ENCODE measurements around the gene PEX26.
"Not testable (repeated sequence)": the region's sequence is repeated elsewhere in the genome, so short reads cannot be mapped to it uniquely, and the experiment has no call there.

Gene PEX26

GRCh38 chr22:18077639-18078328 lies at the start of gene PEX26:
PEX26 (plus strand) TSS chr22:18077990; CDS start chr22:18078377, 387 bp downstream.
- DNase-seq: peak; percentile 62 to 77

GRCh38 chr22:18028817-18029527 lies 48.8 kb upstream of the PEX26 start:
- no peak for DNase-seq

GRCh38 chr22:18029686-18030267 lies 48.0 kb upstream of the PEX26 start:
- no peak for DNase-seq

- DNase-seq: no peak
Measured at GRCh38 chr22:18031695-18032454, 45.9 kb upstream of the PEX26 start.

DNA sequence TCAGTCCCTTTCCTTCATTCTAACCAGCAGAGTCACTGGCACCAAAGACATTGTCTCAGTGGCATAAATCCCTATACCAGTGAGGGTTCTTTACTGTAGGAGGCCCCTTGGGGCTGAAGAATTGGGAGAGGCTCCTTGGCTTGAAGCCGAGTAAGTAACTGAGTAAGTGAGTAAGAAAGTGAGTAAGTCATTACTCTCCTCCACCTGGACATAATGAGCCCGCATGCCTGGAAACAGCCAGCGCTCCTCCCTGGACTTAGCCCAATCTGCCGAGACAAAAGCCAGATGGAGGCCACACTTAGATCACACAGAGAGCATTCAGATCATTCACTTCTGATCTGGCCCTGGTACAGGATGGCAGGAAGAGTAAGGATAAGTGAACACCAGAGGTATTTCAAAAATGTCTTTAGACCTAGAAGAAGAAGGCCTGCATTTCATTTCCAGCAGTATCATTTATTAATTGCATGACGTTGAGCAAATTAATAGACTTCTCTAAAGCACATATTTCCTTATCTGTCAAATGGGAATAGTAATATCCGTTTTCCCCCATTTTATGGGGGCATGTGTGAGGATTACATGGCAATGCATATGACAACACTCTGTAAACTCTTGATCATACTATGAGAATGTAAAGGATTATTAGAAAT lies 45.2 kb upstream of the PEX26 start:
- DNase-seq: peak; percentile 40 to 42

DNA sequence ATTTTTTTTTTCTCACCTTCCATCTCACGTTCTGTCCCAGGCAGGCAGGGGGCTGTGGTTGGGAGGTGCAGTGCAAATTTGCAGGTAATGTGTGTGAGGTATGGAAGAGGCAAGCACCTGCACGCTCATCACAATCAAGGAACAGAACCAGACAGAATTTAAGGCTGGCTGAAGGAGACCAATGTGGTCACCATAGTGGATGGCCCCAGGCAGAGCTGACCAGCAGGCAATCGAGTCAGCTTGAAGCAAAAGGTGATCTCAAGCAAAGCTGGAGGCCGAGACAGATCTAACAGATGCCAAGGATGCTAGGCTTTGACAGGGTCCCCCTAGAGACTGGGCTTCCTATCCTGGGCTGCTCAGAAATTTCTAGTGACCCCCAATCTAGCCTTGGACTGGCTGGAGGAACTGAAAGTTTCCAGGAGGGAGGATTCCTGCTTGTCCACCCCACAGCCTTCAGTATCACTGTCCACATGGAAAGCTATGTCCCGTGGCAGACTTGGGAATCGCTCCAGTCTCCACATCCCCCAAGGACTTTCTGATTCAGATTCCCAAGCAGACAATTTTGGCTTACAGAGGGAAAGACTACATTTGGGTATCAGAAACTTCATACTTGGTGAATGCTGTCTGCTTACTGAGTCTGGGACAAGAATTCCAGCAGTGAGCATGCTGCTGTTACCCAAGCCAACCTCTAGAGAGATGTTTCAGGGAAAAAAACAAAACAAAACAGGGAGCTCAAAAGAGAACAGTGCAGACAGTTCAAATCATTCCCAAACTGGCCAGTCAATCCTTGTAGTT lies 44.4 kb upstream of the PEX26 start:
- DNase-seq: no peak

GRCh38 chr22:18034076-18034475 lies 43.7 kb upstream of the PEX26 start:
- no peak for DNase-seq

- no peak for DNase-seq
Measured at GRCh38 chr22:18035751-18036150, 42.0 kb upstream of the PEX26 start.

- not testable (repeated sequence) for DNase-seq
Measured at GRCh38 chr22:18040898-18041297, 36.9 kb upstream of the PEX26 start.

GRCh38 chr22:18042685-18043084 lies 35.1 kb upstream of the PEX26 start:
- DNase-seq: no peak

DNA sequence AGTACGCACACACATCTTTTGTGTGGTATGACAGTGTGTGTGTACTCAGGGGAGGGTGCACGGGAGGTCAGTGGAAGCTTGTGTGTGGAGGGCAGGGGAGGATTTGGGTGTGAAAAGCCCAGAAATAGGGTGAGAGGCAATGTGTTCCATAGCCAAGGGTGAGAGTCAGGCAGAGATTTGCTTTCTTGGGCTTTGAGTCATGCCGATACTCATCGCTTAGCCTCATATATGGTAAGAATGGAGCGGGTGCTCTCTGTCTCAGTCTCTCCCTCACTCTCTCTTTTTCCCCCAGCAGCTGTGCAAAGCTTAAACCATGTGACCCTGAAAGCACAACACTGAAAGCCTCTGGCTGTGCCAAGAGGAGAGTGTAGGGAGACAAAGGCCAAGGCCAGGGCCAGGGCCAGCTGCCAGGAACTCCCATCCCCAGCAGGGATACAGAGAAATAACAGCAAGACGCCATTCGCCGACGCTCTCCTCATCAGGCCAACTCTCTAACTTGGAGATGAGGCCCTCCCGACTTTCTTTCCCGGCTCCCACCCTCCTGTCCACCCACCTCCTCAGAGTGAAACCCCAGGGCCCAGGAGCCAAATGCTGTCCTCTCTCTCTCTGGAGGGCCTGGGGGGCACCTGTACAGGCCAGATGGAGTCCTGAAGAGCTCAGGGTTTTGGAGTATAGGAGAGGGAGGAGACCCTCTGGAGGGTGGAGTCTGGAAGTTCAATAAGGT lies 33.1 kb upstream of the PEX26 start:
- DNase-seq: no peak

- no peak for DNase-seq
Measured at GRCh38 chr22:18045794-18046193, 32.0 kb upstream of the PEX26 start.

DNA sequence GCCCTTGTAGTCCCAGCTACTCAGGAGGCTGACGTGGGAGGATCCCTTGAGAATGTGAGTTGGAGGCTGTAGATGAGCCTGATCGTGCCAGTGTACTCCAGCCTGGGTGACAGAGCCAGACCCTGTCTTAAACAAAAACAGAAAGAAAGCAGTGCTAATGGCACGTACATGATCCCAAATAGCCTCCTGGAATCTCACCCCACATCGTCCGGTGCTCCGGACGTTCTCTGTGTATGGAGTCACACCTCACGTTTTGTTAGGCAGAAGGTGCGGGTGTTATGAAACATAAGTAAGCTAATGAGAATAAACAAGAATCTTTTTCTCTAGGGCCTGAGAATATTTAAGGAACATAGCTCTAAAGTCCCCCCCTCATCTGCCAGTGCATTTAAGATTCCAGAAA lies 29.7 kb upstream of the PEX26 start:
- no peak for DNase-seq

- DNase-seq: no peak
Measured at GRCh38 chr22:18048441-18048898, 29.3 kb upstream of the PEX26 start.

DNA sequence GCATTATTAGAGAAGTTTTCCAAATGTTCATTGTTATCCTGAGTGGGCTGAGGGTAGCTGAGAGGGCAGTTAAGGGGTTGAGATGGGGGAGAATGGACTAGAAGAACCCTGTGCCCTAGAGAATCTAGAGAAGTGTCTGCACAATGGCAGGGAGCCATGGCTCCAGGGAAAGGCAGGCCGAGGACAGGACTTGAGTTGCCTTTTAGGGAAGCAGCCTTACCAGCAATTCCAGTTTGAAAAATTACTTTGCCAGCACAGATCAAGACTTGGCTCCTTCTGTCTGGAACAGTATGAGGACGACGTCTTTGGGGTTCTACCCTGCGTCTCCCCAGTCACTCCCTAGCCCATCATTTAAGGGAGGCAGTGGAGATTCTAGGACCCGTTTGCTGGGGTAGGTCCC lies 27.7 kb upstream of the PEX26 start:
- no peak for DNase-seq

DNA sequence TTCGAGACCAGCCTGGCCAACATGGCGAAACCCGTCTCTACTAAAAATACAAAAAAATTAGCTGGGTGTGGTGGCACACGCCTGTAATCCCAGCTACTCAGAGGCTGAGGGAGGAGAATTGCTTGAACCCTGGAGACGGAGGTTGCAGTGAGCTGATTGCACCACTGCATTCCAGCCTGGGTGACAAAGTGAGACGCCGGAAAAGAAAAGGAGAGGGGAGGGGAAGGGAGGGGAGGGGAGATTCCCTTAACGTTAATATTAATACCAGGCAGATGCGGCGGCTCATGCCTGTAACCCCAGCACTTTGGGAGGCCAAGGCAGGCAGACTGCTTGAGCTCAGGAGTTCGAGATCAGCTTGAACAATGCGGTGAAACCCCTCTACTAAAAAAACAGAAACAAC lies 26.7 kb upstream of the PEX26 start:
- DNase-seq: not testable (repeated sequence)

- not testable (repeated sequence) for DNase-seq
Measured at GRCh38 chr22:18053216-18053946, 24.4 kb upstream of the PEX26 start.

DNA sequence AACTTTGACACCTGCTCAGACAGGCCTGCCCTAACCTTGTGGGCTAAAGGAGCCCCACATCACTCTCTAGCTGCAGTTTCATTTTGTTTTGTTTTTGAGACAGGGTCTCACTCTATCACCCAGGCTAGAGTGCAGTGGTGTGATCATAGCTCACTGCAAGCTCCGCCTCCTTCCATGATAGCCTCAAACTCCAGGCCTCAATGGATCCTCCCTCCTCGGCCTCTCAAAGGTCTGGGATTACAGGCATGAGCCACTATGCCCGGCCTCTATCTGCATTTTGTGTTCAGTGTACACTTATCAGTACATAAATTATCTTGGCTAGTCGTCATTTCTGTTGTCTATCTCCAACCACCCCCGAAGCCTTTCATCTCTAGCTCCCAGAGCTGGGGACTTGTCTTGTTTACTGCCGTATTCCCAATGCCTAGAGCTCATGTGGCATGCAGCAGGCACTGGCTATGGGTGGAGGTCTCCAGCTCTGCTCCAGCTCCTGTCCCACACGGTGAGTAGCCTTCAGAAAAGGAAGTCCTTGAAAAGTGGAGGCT lies 22.1 kb upstream of the PEX26 start:
- DNase-seq: no peak

- DNase-seq: no peak
Measured at GRCh38 chr22:18056161-18056666, 21.6 kb upstream of the PEX26 start.

All from cerebellar nuclear complex (tissue), 1 donor.